ENCODE data around the gene SLC37A2. TPM values are rescaled to one million over a fixed set of nuclear protein-coding genes. Genes with fewer than 3 reads are reported as not detected.

SLC37A2 gene
- total RNA-seq, 1 experiment from 2014 or later = 5.1 TPM

DNA sequence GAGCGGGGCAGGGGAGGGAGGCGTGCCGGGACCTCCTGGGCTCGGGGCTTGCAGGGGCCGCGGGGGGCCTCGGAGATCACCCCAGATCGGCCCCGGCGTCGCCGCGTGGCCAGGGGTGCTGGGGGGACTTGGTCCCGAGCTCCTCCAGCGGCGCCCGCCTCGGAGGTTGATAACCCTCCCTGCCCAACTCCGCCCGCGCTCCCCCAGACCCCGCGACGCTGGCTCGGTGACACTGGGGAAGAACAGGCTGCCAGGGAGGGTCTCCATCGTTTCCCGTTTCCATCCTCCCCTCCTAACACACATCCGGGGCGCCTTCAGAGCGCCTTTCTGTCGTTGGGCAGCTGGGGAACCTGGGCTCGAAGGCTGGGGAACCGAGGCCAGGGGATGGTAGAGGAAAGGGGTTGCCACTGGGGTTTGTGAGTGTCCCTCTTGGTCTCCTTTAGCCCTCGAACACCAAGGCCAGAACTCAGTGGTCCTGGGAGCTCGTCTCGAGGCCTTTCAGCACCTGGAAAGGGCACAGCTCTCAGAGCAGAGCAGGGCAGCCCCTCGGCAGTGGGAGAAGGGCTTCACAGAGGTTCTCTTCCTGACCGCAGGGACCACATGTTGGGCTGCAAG, 431 bp downstream of the SLC37A2 start:
- ChIA-PET CTCF (interaction anchor here (0.8 kb wide), 1 partner anchor 49 kb away, joined by 3 read pairs; no protein-coding TSS in a partner anchor), POLR2A (no interaction called here), RAD21 (ENCODE audit: low non-redundant PET in 1 of 2, low total read pairs in 2 of 2, uncharacterized antibody in 2 of 2, unreplicated experiment in 2 of 2) (interaction anchor here in 1 of 2 experiments (0.8 kb wide), 1 partner anchor 16 kb away, joined by 3 read pairs; no protein-coding TSS in a partner anchor)
- H3K4me3 ChIP-seq (replicated peaks in 1 of 2; ENCODE audit: low read depth in 1 of 2, low read length in 2 of 2) = peak overlapping the region; percentile 53 to 68
- H3K9ac ChIP-seq (ENCODE audit: low read length) = peak overlapping the region; percentile 62
- TF ChIP-seq, protein P1, sequence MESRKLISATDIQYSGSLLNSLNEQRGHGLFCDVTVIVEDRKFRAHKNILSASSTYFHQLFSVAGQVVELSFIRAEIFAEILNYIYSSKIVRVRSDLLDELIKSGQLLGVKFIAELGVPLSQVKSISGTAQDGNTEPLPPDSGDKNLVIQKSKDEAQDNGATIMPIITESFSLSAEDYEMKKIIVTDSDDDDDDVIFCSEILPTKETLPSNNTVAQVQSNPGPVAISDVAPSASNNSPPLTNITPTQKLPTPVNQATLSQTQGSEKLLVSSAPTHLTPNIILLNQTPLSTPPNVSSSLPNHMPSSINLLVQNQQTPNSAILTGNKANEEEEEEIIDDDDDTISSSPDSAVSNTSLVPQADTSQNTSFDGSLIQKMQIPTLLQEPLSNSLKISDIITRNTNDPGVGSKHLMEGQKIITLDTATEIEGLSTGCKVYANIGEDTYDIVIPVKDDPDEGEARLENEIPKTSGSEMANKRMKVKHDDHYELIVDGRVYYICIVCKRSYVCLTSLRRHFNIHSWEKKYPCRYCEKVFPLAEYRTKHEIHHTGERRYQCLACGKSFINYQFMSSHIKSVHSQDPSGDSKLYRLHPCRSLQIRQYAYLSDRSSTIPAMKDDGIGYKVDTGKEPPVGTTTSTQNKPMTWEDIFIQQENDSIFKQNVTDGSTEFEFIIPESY (IDR thresholded peaks at IDR 0.05; ENCODE audit: extremely low read depth, insufficient replicate concordance, low read length) = no peak
- no peak for TF ChIP-seq ZFX (IDR thresholded peaks at IDR 0.05)
- TF ChIP-seq TCF7L2 (IDR thresholded peaks at IDR 0.05; ENCODE audit: borderline replicate concordance, extremely low read depth, insufficient read depth, insufficient read length) = no peak
- H3K4me1 ChIP-seq (ENCODE audit: control insufficient read depth in 1 of 2, insufficient read depth in 2 of 2, low read length in 2 of 2) = peaks cover 0 to 25% of the 10 kb centered on the region in 2 experiments; a peak in 2 of 4 replicates
- no peaks in the 10 kb centered on the region for H3K27me3 ChIP-seq (ENCODE audit: insufficient read depth, low read length)
- peak overlapping the region; percentile 97 for H3K4me2 ChIP-seq (ENCODE audit: low read length)
- no peaks in the 10 kb centered on the region for H4K20me1 ChIP-seq (ENCODE audit: insufficient read depth)
- H2AFZ ChIP-seq (ENCODE audit: low read depth, low read length, poor library complexity, severe bottlenecking) = peak overlapping the region; percentile 39
- ATAC-seq = no peak
- H3K79me2 ChIP-seq (ENCODE audit: insufficient read depth, low read length) = no peaks in the 10 kb centered on the region
- H3K9me3 ChIP-seq (ENCODE audit: control insufficient read depth in 1 of 2, insufficient read depth in 1 of 2, low read depth in 1 of 2, low read length in 2 of 2) = no peaks in the 10 kb centered on the region
- H3K27ac ChIP-seq (ENCODE audit: low read depth, low read length) = no peak overlapping the region; the same call in 1 of the 2 replicates
- no TSS peak for BruUV-seq (replicated peaks)
- no peaks in the 10 kb centered on the region for H3K36me3 ChIP-seq (ENCODE audit: control insufficient read depth in 1 of 2, insufficient read depth in 2 of 2, low read length in 2 of 2)
- no peaks in the 10 kb centered on the region for H3K9me2 ChIP-seq (ENCODE audit: insufficient read depth)
- intact Hi-C loops (cut with micrococcal nuclease) = no loop called here
- DNase-seq (ENCODE audit: low read depth, low spot score) = no peak

GRCh38 chr11:125064070-125064469, 965 bp downstream of the SLC37A2 start:
- no peaks in the 10 kb centered on the region for H3K79me2 ChIP-seq (ENCODE audit: insufficient read depth, low read length)
- no peaks in the 10 kb centered on the region for H4K20me1 ChIP-seq (ENCODE audit: insufficient read depth)
- H2AFZ ChIP-seq (ENCODE audit: low read depth, low read length, poor library complexity, severe bottlenecking) = no peak overlapping the region
- H3K4me3 ChIP-seq (replicated peaks in 1 of 2; ENCODE audit: low read depth in 1 of 2, low read length in 2 of 2) = no peak overlapping the region
- intact Hi-C loops (cut with micrococcal nuclease) = no loop called here
- H3K36me3 ChIP-seq (ENCODE audit: control insufficient read depth in 1 of 2, insufficient read depth in 2 of 2, low read length in 2 of 2) = no peaks in the 10 kb centered on the region
- H3K9me2 ChIP-seq (ENCODE audit: insufficient read depth) = no peaks in the 10 kb centered on the region
- BruUV-seq (replicated peaks) = no TSS peak
- no peaks in the 10 kb centered on the region for H3K27me3 ChIP-seq (ENCODE audit: insufficient read depth, low read length)
- POLR2A ChIA-PET = no interaction called here
- CTCF ChIA-PET = interaction anchor here (0.8 kb wide), 1 partner anchor 48 kb away, joined by 3 read pairs; no protein-coding TSS in a partner anchor
- peaks cover 0 to 29% of the 10 kb centered on the region in 2 experiments; a peak in 2 of 4 replicates for H3K4me1 ChIP-seq (ENCODE audit: control insufficient read depth in 1 of 2, insufficient read depth in 2 of 2, low read length in 2 of 2)
- TF ChIP-seq FOSL1 (IDR thresholded peaks at IDR 0.05; ENCODE audit: low read depth) = no peak
- TF ChIP-seq REST (IDR thresholded peaks at IDR 0.05; ENCODE audit: low read depth) = no peak
- no peak for TF ChIP-seq ZNF274 (IDR thresholded peaks at IDR 0.05; ENCODE audit: low read depth, low read length)
- no peak overlapping the region for H3K9ac ChIP-seq (ENCODE audit: low read length)
- RAD21 ChIA-PET (ENCODE audit: low non-redundant PET in 1 of 2, low total read pairs in 2 of 2, uncharacterized antibody in 2 of 2, unreplicated experiment in 2 of 2) = no interaction called here
- peak overlapping the region; percentile 97 for H3K4me2 ChIP-seq (ENCODE audit: low read length)
- ATAC-seq (no peak), DNase-seq (ENCODE audit: low read depth, low spot score) (no peak)
- H3K27ac ChIP-seq (ENCODE audit: low read depth, low read length) = no peak overlapping the region
- H3K9me3 ChIP-seq (ENCODE audit: control insufficient read depth in 1 of 2, insufficient read depth in 1 of 2, low read depth in 1 of 2, low read length in 2 of 2) = no peaks in the 10 kb centered on the region

Data from HCT116 (cell line).